HCT116 (cell line): ENCODE measurements around the gene TBC1D4.

Experiments used
- EZH2phosphoT487 ChIP-seq: fragments of 200-600 bp; IDR thresholded peaks from 2 replicates; pipeline ENCODE4 v1.6.1; 2018; ENCODE audit warnings: antibody characterized with exemption, borderline replicate concordance
- SRF ChIP-seq: IDR thresholded peaks from 2 replicates; pipeline ENCODE4 v1.6.1; 2012; ENCODE audit warnings: low read depth
- TF ChIP-seq, protein P1 (sequence below): IDR thresholded peaks from 2 replicates; pipeline ENCODE4 v1.6.1; 2011; ENCODE audit warnings: mild to moderate bottlenecking, low read length, moderate library complexity; ENCODE audit not compliant: insufficient replicate concordance; ENCODE audit errors: extremely low read depth

GRCh38 chr13:75385708-75386083 is 96.3 kb downstream of the TBC1D4 start:
- TF ChIP-seq, protein P1, sequence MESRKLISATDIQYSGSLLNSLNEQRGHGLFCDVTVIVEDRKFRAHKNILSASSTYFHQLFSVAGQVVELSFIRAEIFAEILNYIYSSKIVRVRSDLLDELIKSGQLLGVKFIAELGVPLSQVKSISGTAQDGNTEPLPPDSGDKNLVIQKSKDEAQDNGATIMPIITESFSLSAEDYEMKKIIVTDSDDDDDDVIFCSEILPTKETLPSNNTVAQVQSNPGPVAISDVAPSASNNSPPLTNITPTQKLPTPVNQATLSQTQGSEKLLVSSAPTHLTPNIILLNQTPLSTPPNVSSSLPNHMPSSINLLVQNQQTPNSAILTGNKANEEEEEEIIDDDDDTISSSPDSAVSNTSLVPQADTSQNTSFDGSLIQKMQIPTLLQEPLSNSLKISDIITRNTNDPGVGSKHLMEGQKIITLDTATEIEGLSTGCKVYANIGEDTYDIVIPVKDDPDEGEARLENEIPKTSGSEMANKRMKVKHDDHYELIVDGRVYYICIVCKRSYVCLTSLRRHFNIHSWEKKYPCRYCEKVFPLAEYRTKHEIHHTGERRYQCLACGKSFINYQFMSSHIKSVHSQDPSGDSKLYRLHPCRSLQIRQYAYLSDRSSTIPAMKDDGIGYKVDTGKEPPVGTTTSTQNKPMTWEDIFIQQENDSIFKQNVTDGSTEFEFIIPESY, result no peak
- TF ChIP-seq EZH2phosphoT487 (no peak), SRF (no peak)
